Measurements from ENCODE around the gene SLC35F5.
"Not testable (repeated sequence)": the region's sequence is repeated elsewhere in the genome, so short reads cannot be mapped to it uniquely, and the experiment has no call there.

Gene SLC35F5

GRCh38 chr2:113697516-113697915 lies 58.9 kb downstream of the SLC35F5 start:
- DNase-seq (ENCODE audit: low read depth in 2 of 2) = no peak

GRCh38 chr2:113694438-113694837 lies 62.0 kb downstream of the SLC35F5 start:
- DNase-seq (ENCODE audit: low read depth in 2 of 2) = no peak

GRCh38 chr2:113692698-113693428 lies 63.6 kb downstream of the SLC35F5 start:
- DNase-seq (ENCODE audit: low read depth in 2 of 2) = no peak

- DNase-seq (ENCODE audit: low read depth in 2 of 2) = not testable (repeated sequence)
Measured at GRCh38 chr2:113690871-113691270, 65.6 kb downstream of the SLC35F5 start.

GRCh38 chr2:113686537-113686936 lies 69.9 kb downstream of the SLC35F5 start:
- no peak for DNase-seq (ENCODE audit: low read depth in 2 of 2)

- DNase-seq (ENCODE audit: low read depth in 2 of 2) = no peak
Measured at GRCh38 chr2:113685471-113685870, 71.0 kb downstream of the SLC35F5 start.

GRCh38 chr2:113679457-113679856 lies 77.0 kb downstream of the SLC35F5 start:
- no peak for DNase-seq (ENCODE audit: low read depth in 2 of 2)

- no peak for DNase-seq (ENCODE audit: low read depth in 2 of 2)
Measured at GRCh38 chr2:113677330-113677729, 79.1 kb downstream of the SLC35F5 start.

- no peak for DNase-seq (ENCODE audit: low read depth in 2 of 2)
Measured at GRCh38 chr2:113676623-113677266, 79.7 kb downstream of the SLC35F5 start.

- no peak for DNase-seq (ENCODE audit: low read depth in 2 of 2)
Measured at GRCh38 chr2:113675875-113676274, 80.6 kb downstream of the SLC35F5 start.

GRCh38 chr2:113672326-113672932 lies 84.0 kb downstream of the SLC35F5 start:
- DNase-seq (ENCODE audit: low read depth in 2 of 2) = no peak

GRCh38 chr2:113669013-113669412 lies 87.4 kb downstream of the SLC35F5 start:
- DNase-seq (ENCODE audit: low read depth in 2 of 2) = not testable (repeated sequence)

- not testable (repeated sequence) for DNase-seq (ENCODE audit: low read depth in 2 of 2)
Measured at GRCh38 chr2:113664761-113665533, 91.5 kb downstream of the SLC35F5 start.

GRCh38 chr2:113663285-113664060 lies 93.0 kb downstream of the SLC35F5 start:
- DNase-seq (ENCODE audit: low read depth in 2 of 2) = not testable (repeated sequence)
